Measurements from ENCODE around the gene FGR. TPM values are rescaled to one million over a fixed set of nuclear protein-coding genes. Genes with fewer than 3 reads are reported as not detected.

FGR gene
- total and polyA plus RNA-seq, 2 experiments from 2014 or later, result 0.53 to 0.56 TPM

DNA sequence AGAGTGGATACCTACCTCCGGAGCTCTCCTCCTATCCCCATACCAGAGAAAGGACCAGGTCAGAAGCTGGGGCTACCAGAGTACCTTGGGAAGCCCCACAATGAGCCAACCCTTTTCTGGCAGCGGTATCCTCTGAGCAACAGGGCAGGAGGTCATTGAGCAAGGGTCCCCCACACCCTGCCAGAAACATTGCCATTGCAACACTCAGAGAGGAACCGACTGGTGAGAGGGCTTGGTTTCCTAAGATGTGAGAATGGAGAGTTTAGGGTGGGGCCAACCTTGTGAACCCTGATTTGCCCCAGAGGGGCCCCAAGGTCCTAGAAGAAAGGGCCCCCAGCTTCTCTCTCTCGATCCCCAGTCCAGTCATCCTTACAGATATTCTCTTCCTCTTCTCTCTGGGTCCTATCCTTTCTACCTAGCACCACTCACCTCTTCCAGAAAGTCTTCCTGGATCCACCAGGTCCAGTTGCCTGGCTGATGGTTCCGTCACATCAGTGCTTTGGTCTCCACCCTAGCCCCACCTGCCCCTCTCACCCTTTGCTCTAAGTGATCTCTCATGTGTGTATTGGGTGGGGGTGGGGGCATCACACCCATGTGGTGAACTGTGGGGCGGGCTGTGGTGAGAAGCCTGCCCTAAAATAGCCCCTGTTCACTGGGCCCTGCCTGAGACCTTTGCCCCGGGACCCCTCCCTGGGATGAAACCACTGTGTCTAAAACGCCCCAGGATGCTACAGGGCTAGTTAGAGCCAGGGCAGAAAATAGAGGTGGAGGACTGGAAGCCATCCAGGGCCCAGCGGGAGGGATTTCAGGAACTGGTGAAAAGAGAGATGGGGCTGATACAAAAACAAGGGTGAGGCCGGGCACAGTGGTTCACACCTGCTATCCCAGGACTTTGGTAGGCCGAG lies 8.7 kb downstream of the FGR start:
- Histone ChIP-seq H2AFZ (no peak overlapping the region), H4K20me1 (replicated peaks; ENCODE audit: insufficient read depth) (no peaks in the 10 kb centered on the region), H3K4me2 (no peak overlapping the region), H3K27ac (ENCODE audit: low read depth) (no peak overlapping the region), H3K9me2 (ENCODE audit: insufficient read depth) (no peaks in the 10 kb centered on the region), H3K4me3 (no peak overlapping the region), H3F3A (replicated peaks; ENCODE audit: low read depth) (no peaks in the 10 kb centered on the region), H3K4me1 (ENCODE audit: insufficient read depth) (peaks cover 40% of the 10 kb centered on the region), H3K36me3 (ENCODE audit: insufficient read depth) (no peaks in the 10 kb centered on the region), H3K79me2 (replicated peaks; ENCODE audit: insufficient read depth) (no peaks in the 10 kb centered on the region), H3K27me3 (ENCODE audit: insufficient read depth) (no peaks in the 10 kb centered on the region; the same call in 1 of the 2 replicates)
- ATAC-seq (no peak), DNase-seq (ENCODE audit: low spot score) (no peak)
- no peaks in the 10 kb centered on the region for H3K9me3 Mint-ChIP-seq
- peaks cover 5% of the 10 kb centered on the region for H3K27me3 Mint-ChIP-seq (ENCODE audit: insufficient read depth, low read depth, poor library complexity)
- no peak overlapping the region for H3K4me3 Mint-ChIP-seq
- H3K27ac Mint-ChIP-seq, result no peak overlapping the region
- TF ChIP-seq, protein P1, sequence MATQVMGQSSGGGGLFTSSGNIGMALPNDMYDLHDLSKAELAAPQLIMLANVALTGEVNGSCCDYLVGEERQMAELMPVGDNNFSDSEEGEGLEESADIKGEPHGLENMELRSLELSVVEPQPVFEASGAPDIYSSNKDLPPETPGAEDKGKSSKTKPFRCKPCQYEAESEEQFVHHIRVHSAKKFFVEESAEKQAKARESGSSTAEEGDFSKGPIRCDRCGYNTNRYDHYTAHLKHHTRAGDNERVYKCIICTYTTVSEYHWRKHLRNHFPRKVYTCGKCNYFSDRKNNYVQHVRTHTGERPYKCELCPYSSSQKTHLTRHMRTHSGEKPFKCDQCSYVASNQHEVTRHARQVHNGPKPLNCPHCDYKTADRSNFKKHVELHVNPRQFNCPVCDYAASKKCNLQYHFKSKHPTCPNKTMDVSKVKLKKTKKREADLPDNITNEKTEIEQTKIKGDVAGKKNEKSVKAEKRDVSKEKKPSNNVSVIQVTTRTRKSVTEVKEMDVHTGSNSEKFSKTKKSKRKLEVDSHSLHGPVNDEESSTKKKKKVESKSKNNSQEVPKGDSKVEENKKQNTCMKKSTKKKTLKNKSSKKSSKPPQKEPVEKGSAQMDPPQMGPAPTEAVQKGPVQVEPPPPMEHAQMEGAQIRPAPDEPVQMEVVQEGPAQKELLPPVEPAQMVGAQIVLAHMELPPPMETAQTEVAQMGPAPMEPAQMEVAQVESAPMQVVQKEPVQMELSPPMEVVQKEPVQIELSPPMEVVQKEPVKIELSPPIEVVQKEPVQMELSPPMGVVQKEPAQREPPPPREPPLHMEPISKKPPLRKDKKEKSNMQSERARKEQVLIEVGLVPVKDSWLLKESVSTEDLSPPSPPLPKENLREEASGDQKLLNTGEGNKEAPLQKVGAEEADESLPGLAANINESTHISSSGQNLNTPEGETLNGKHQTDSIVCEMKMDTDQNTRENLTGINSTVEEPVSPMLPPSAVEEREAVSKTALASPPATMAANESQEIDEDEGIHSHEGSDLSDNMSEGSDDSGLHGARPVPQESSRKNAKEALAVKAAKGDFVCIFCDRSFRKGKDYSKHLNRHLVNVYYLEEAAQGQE (IDR thresholded peaks at IDR 0.05; ENCODE audit: unreplicated experiment), result no peak
- TF ChIP-seq ZNF462 (CRISPR knock-in tag; IDR thresholded peaks at IDR 0.05) (no peak), STAT1 (IDR thresholded peaks at IDR 0.05; ENCODE audit: unreplicated experiment) (no peak), ZNF331 (CRISPR knock-in tag; IDR thresholded peaks at IDR 0.05; ENCODE audit: low read depth) (no peak), NANOG (IDR thresholded peaks at IDR 0.05; ENCODE audit: borderline replicate concordance) (no peak), POLR2AphosphoS5 (IDR thresholded peaks at IDR 0.05; ENCODE audit: low read depth) (no peak), ZNF114 (CRISPR knock-in tag; IDR thresholded peaks at IDR 0.05) (no peak), ETS1 (IDR thresholded peaks at IDR 0.05) (no peak), CREB1 (CRISPR knock-in tag; IDR thresholded peaks at IDR 0.05; ENCODE audit: low read depth) (no peak), EZH2phosphoT487 (IDR thresholded peaks at IDR 0.05; ENCODE audit: unreplicated experiment) (no peak), CTCF (conservative IDR thresholded peaks at IDR 0.05; ENCODE audit: low read depth in 2 of 2) (no peak), EZH2 (IDR thresholded peaks at IDR 0.05; ENCODE audit: low read depth, unreplicated experiment) (no peak), JUNB (IDR thresholded peaks at IDR 0.05; ENCODE audit: unreplicated experiment) (no peak)
- peaks cover 37% of the 10 kb centered on the region for H3K4me1 Mint-ChIP-seq
- no peaks in the 10 kb centered on the region for H3K36me3 Mint-ChIP-seq (ENCODE audit: low read depth)

Measured in GM23338 (cell line).